GM12878 (cell line): ENCODE results near the gene SETD4. TPM values are rescaled to one million over a fixed set of nuclear protein-coding genes. Genes with fewer than 3 reads are reported as not detected.

Experiments
- ATAC-seq: fragments of 200-7000 bp; cut with Tn5 transposase; 3 replicates; pipeline ENCODE4 v1.9.1; 2020; ENCODE audit warnings: mild to moderate bottlenecking, moderate library complexity
- BruUV-seq: library from RNA; stranded (reverse); fragments of 400-500 nt; replicated peaks from 2 replicates; lab custom pipeline; 2021; lab: Mats Ljungman, UMichigan
- CTCF ChIA-PET: fragments of 300-600 bp; sonication (Branson Sonifier 250); formaldehyde crosslinking; extraction: SDS; loops from one replicate; lab custom pipeline; 2021; ENCODE audit warnings: inconsistent platforms; lab: Yijun Ruan, JAX
- POLR2A ChIA-PET: fragments of 350-600 bp; formaldehyde crosslinking; extraction: SDS; loops from one replicate; lab custom pipeline; 2021; ENCODE audit warnings: inconsistent platforms; lab: Charles Lee
- RAD21 ChIA-PET: fragments of 300-600 bp; sonication (Branson Sonifier 250); formaldehyde crosslinking; loops from one replicate; lab custom pipeline; 2023; ENCODE audit warnings: antibody characterized with exemption; ENCODE audit not compliant: unreplicated experiment; lab: Charles Lee
- SMC1A ChIA-PET: fragments of 300-600 bp; sonication (Branson Sonifier 250); formaldehyde crosslinking; loops from one replicate; lab custom pipeline; 2023; ENCODE audit not compliant: unreplicated experiment, uncharacterized antibody; lab: Charles Lee
- DNase-seq: peaks from one replicate; pipeline ENCODE4 v3.0.0-alpha.2; 2011; ENCODE audit warnings: low read depth, low spot score
- FAIRE-seq: peaks from 3 replicates; lab custom pipeline; 2011; peaks lifted over from hg19 to GRCh38; lab: Jason Lieb, UNC
- H2AFZ ChIP-seq: 2 replicates; pipeline ENCODE4 v1.6.0; 2011; ENCODE audit warnings: low read depth, low read length, control low read depth; ENCODE audit not compliant: control insufficient read depth
- H3K27ac ChIP-seq: 2 replicates; pipeline ENCODE4 v1.5.1; 2011; ENCODE audit warnings: control low read depth; ENCODE audit not compliant: control insufficient read depth, insufficient read depth
- H3K27me3 ChIP-seq, 2 experiments: replicated peaks in 1 of 2; 2 replicates each; pipeline versions ENCODE4 v1.6.0 to v1.6.1; 2011; ENCODE audit warnings: low read length in 1 of 2; ENCODE audit not compliant: control insufficient read depth in 2 of 2, insufficient read depth in 2 of 2
- H3K36me3 ChIP-seq, 2 experiments: 2 replicates each; pipeline ENCODE4 v1.5.1; 2011; ENCODE audit warnings: low read length in 1 of 2; ENCODE audit not compliant: control insufficient read depth in 2 of 2, insufficient read depth in 2 of 2
- H3K4me1 ChIP-seq: 2 replicates; pipeline ENCODE4 v1.6.1; 2011; ENCODE audit warnings: mild to moderate bottlenecking, low read length, moderate library complexity, mixed read lengths; ENCODE audit not compliant: control insufficient read depth, insufficient read depth
- H3K4me2 ChIP-seq: 2 replicates; pipeline ENCODE4 v1.6.0; 2011; ENCODE audit warnings: control low read depth; ENCODE audit not compliant: control insufficient read depth, insufficient read depth
- H3K4me3 ChIP-seq: fragments of 200-600 bp; sonication (generic); 2 replicates; pipeline ENCODE4 v1.5.1; 2016
- H3K79me2 ChIP-seq: 2 replicates; pipeline ENCODE4 v1.6.0; 2011; ENCODE audit warnings: low read length; ENCODE audit not compliant: control insufficient read depth, insufficient read depth
- H3K9ac ChIP-seq: 2 replicates; pipeline ENCODE4 v1.8.0; 2011; ENCODE audit warnings: low read length, control low read depth, mixed read lengths; ENCODE audit not compliant: control insufficient read depth, insufficient read depth
- H3K9me3 ChIP-seq: replicated peaks from 3 replicates; pipeline ENCODE4 v1.5.1; 2011; ENCODE audit warnings: mild to moderate bottlenecking, low read length; ENCODE audit not compliant: control insufficient read depth, insufficient read depth
- H4K20me1 ChIP-seq: 2 replicates; pipeline ENCODE4 v1.6.0; 2011; ENCODE audit not compliant: control insufficient read depth, insufficient read depth
- CEBPB ChIP-seq, 2 experiments: fragments of 150-350 bp in 1 of 2; IDR thresholded peaks; 2 replicates each; pipeline ENCODE4 v1.6.1; 2012 to 2014; ENCODE audit warnings: low read depth in 2 of 2, low read length in 2 of 2, borderline replicate concordance in 1 of 2, inconsistent platforms in 1 of 2
- CHD2 ChIP-seq: IDR thresholded peaks from 2 replicates; pipeline ENCODE4 v1.6.1; 2011; ENCODE audit warnings: low read depth, low read length, improper control_type of control experiment, borderline replicate concordance
- GATAD2B ChIP-seq: fragments of 450-650 bp; conservative IDR thresholded peaks from 2 replicates; pipeline ENCODE4 v1.6.1; 2017; ENCODE audit warnings: low read depth, mild to moderate bottlenecking, moderate library complexity
- NR2C1 ChIP-seq: fragments of 450-650 bp; IDR thresholded peaks from 2 replicates; pipeline ENCODE4 v1.6.1; 2017; ENCODE audit warnings: antibody characterized with exemption, mild to moderate bottlenecking, moderate library complexity
- POLR2A ChIP-seq: IDR thresholded peaks from 2 replicates; pipeline ENCODE4 v1.6.1; 2011; ENCODE audit warnings: low read depth, mild to moderate bottlenecking, low read length
- SIX5 ChIP-seq: IDR thresholded peaks from 2 replicates; pipeline ENCODE4 v1.6.1; 2011; ENCODE audit warnings: mild to moderate bottlenecking, low read depth, low read length, moderate library complexity; ENCODE audit not compliant: severe bottlenecking
- SP1 ChIP-seq: IDR thresholded peaks from one replicate; pipeline ENCODE4 v1.6.1; 2011; ENCODE audit warnings: low read depth, low read length
- SREBF2 ChIP-seq: IDR thresholded peaks from 2 replicates; pipeline ENCODE4 v1.6.1; 2012; ENCODE audit warnings: mild to moderate bottlenecking, low read length
- STAT3 ChIP-seq: IDR thresholded peaks from 2 replicates; pipeline ENCODE4 v1.6.1; 2011; ENCODE audit warnings: low read depth, low read length, improper control_type of control experiment
- TBL1XR1 ChIP-seq: IDR thresholded peaks from 2 replicates; pipeline ENCODE4 v1.6.1; 2012; ENCODE audit warnings: low read depth, low read length, improper control_type of control experiment
- WGBS: methylation state at CpG from one replicate; pipeline ENCODE4 v1.1.6; 2016; ENCODE audit warnings: low lambda C conversion rate; ENCODE audit not compliant: insufficient replicate concordance, insufficient coverage; ENCODE audit errors: missing lambda C conversion rate; 5-methylcytosine and 5-hydroxymethylcytosine counted together
- in situ Hi-C: fragments of 300-500 bp; cut with MboI; formaldehyde crosslinking; loops from 9 replicates; pipeline ENCODE4 v1.14.3; 2018; ENCODE audit warnings: mixed read lengths
- intact Hi-C: fragments of 100-400 bp; cut with micrococcal nuclease; formaldehyde crosslinking; loops from one replicate; pipeline ENCODE4 v1.14.2; 2022; ENCODE audit not compliant: unreplicated experiment
- polyA plus RNA-seq, 11 experiments: library from polyadenylated mRNA; depleted of rRNA in 4 of 11; unstranded in 6 of 11; stranded (reverse) in 5 of 11; fragments of >200 nt; fragmentation: Nextera tagmentation in 4 of 11; fragmentation: Illumina TruSeq in 1 of 11; extraction: Ambion mirVana in 4 of 11; extraction: Trizol in 1 of 11; gene quantifications; 1 replicate in 1 of 11; 2 replicates in 10 of 11; pipeline versions ENCODE4 v1.2.1 to v1.2.3, GENCODE V29; 2011 to 2016; ENCODE audit warnings: inconsistent platforms in 2 of 11, missing spikeins in 2 of 11, low read depth in 1 of 11
- total RNA-seq, 4 experiments: library from RNA; depleted of rRNA in 3 of 4; stranded (reverse); fragments of >200 nt in 3 of 4; fragmentation: Illumina TruSeq in 1 of 4; extraction: Trizol in 1 of 4; gene quantifications; 2 replicates each; pipeline versions ENCODE4 v1.2.1 to v1.2.3, GENCODE V29; 2013 to 2021
- TF ChIP-seq, protein P1 (sequence below): IDR thresholded peaks from 2 replicates; pipeline ENCODE4 v1.6.1; 2011; ENCODE audit warnings: low read depth, mild to moderate bottlenecking, low read length, moderate library complexity, borderline replicate concordance; ENCODE audit errors: extremely low read depth
- TF ChIP-seq, protein P2 (sequence below): IDR thresholded peaks from 2 replicates; pipeline ENCODE4 v1.6.1; 2012; ENCODE audit warnings: mild to moderate bottlenecking, low read depth, low read length

Gene SETD4
- total and polyA plus RNA-seq, 10 of the 15 experiments (the other 5 are each of a cell fraction or from before 2014, with no cell fraction given), result 10.3 to 37.0 (median 18.6) TPM

DNA sequence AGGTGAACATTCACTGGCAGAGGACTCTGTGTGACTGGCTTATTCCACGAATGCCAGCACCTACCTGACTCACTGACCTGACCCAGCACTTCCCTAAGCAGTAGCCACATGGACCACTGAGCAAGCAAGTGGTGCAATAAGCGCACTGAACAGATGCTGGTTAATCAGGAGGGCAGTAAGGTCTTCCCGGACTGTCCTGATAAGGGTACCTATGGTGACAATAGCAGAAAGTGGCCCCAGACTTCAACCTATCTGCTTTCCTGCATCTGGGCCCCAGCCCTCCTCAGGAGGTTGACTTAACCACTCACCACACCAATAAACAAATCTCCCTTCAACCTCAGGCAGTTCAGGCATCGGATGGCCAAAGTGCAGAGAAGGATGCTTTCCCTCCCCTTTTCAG, 65.7 kb downstream of the SETD4 start (continued):
- no peak for TF ChIP-seq TBL1XR1

- in situ Hi-C loops (no loop called here), intact Hi-C loops (no loop called here)
- Histone ChIP-seq H3K9me3 (no peaks in the 10 kb centered on the region; the same call in 2 of the 3 replicates), H4K20me1 (no peaks in the 10 kb centered on the region), H3K4me2 (no peak overlapping the region), H3K4me1 (no peaks in the 10 kb centered on the region), H3K36me3 (no peaks in the 10 kb centered on the region), H3K4me3 (no peak overlapping the region), H3K27me3 (peaks cover 0 to 3% of the 10 kb centered on the region in 2 experiments; a peak in 2 of 4 replicates), H2AFZ (no peak overlapping the region), H3K79me2 (no peaks in the 10 kb centered on the region), H3K9ac (no peak overlapping the region), H3K27ac (no peak overlapping the region)
- ChIA-PET CTCF (no interaction called here), RAD21 (no interaction called here), SMC1A (no interaction called here), POLR2A (no interaction called here)
- 31% methylated on average over 3 of the region's 3 CpGs for WGBS
- DNase-seq (no peak), ATAC-seq (no peak), FAIRE-seq (no peak)
- BruUV-seq, result no TSS peak
- no peak for TF ChIP-seq SP1
- TF ChIP-seq NR2C1, result no peak
- no peak for TF ChIP-seq CEBPB (IDR thresholded peaks at IDR 0.05; ENCODE audit: borderline replicate concordance in 1 of 2, low read depth in 2 of 2, low read length in 2 of 2)
- TF ChIP-seq SREBF2, result no peak
- no peak for TF ChIP-seq SIX5
- TF ChIP-seq, protein P1, sequence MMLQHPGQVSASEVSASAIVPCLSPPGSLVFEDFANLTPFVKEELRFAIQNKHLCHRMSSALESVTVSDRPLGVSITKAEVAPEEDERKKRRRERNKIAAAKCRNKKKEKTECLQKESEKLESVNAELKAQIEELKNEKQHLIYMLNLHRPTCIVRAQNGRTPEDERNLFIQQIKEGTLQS, result no peak
- no peak for TF ChIP-seq POLR2A
- TF ChIP-seq CHD2, result no peak
- no peak for TF ChIP-seq GATAD2B
- TF ChIP-seq, protein P2, sequence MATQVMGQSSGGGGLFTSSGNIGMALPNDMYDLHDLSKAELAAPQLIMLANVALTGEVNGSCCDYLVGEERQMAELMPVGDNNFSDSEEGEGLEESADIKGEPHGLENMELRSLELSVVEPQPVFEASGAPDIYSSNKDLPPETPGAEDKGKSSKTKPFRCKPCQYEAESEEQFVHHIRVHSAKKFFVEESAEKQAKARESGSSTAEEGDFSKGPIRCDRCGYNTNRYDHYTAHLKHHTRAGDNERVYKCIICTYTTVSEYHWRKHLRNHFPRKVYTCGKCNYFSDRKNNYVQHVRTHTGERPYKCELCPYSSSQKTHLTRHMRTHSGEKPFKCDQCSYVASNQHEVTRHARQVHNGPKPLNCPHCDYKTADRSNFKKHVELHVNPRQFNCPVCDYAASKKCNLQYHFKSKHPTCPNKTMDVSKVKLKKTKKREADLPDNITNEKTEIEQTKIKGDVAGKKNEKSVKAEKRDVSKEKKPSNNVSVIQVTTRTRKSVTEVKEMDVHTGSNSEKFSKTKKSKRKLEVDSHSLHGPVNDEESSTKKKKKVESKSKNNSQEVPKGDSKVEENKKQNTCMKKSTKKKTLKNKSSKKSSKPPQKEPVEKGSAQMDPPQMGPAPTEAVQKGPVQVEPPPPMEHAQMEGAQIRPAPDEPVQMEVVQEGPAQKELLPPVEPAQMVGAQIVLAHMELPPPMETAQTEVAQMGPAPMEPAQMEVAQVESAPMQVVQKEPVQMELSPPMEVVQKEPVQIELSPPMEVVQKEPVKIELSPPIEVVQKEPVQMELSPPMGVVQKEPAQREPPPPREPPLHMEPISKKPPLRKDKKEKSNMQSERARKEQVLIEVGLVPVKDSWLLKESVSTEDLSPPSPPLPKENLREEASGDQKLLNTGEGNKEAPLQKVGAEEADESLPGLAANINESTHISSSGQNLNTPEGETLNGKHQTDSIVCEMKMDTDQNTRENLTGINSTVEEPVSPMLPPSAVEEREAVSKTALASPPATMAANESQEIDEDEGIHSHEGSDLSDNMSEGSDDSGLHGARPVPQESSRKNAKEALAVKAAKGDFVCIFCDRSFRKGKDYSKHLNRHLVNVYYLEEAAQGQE, result no peak
- TF ChIP-seq STAT3, result no peak
These were observed 66.3 kb downstream of the SETD4 start for GRCh38 chr21:35993875-35994490.
